GM06990 (cell line): Measurements from ENCODE around the gene ADAMTS9.

Source experiments
- DNase-seq: peaks from one replicate; pipeline ENCODE4 v3.0.0-alpha.2; 2011; ENCODE audit not compliant: insufficient read length; ENCODE audit errors: extremely low read depth
- H3K27me3 ChIP-seq: replicated peaks from 2 replicates; pipeline ENCODE4 v1.6.0; 2011; ENCODE audit warnings: low read length; ENCODE audit not compliant: control insufficient read depth, insufficient read depth
- H3K36me3 ChIP-seq: 2 replicates; pipeline ENCODE4 v1.5.1; 2011; ENCODE audit warnings: low read length; ENCODE audit not compliant: control insufficient read depth, insufficient read depth
- H3K4me3 ChIP-seq: replicated peaks from 2 replicates; pipeline ENCODE4 v1.5.1; 2011; ENCODE audit warnings: low read depth, mild to moderate bottlenecking, control low read depth, low read length
- CTCF ChIP-seq: IDR thresholded peaks from 2 replicates; pipeline ENCODE4 v1.5.1; 2011; ENCODE audit warnings: low read length, control low read depth, mild to moderate bottlenecking, inconsistent platforms; ENCODE audit not compliant: insufficient read depth, poor library complexity, severe bottlenecking

Gene ADAMTS9

GRCh38 chr3:64691051-64691450 lies 3.3 kb upstream of the ADAMTS9 start:
- no peaks in the 10 kb centered on the region; the same call in 1 of the 2 replicates for H3K27me3 ChIP-seq
- no peaks in the 10 kb centered on the region for H3K36me3 ChIP-seq
- H3K4me3 ChIP-seq: no peak overlapping the region
- no peak for TF ChIP-seq CTCF
- DNase-seq: no peak

GRCh38 chr3:64687086-64687780 lies 567 bp downstream of the ADAMTS9 start:
- Histone ChIP-seq H3K27me3 (no peaks in the 10 kb centered on the region; the same call in 1 of the 2 replicates), H3K4me3 (no peak overlapping the region), H3K36me3 (no peaks in the 10 kb centered on the region)
- no peak for DNase-seq
- no peak for TF ChIP-seq CTCF

GRCh38 chr3:64686446-64686908 lies 1.3 kb downstream of the ADAMTS9 start:
- H3K4me3 ChIP-seq: no peak overlapping the region
- DNase-seq: peak; percentile 9
- TF ChIP-seq CTCF: no peak
- H3K36me3 ChIP-seq: no peaks in the 10 kb centered on the region
- H3K27me3 ChIP-seq: no peaks in the 10 kb centered on the region; the same call in 1 of the 2 replicates

GRCh38 chr3:64685800-64686445 lies 1.9 kb downstream of the ADAMTS9 start:
- H3K4me3 ChIP-seq: no peak overlapping the region
- peak; percentile 15 for DNase-seq
- no peaks in the 10 kb centered on the region; the same call in 1 of the 2 replicates for H3K27me3 ChIP-seq
- H3K36me3 ChIP-seq: no peaks in the 10 kb centered on the region
- no peak for TF ChIP-seq CTCF

- H3K27me3 ChIP-seq: no peaks in the 10 kb centered on the region; the same call in 1 of the 2 replicates
- no peaks in the 10 kb centered on the region for H3K36me3 ChIP-seq
- TF ChIP-seq CTCF: no peak
- H3K4me3 ChIP-seq: no peak overlapping the region
- peak; percentile 7 for DNase-seq
These were observed 2.4 kb downstream of the ADAMTS9 start for GRCh38 chr3:64685331-64685799.
